GM23338 (cell line): ENCODE data around the gene SERP2. TPM values are rescaled to one million over a fixed set of nuclear protein-coding genes. Genes with fewer than 3 reads are reported as not detected.

Experiments used
- ATAC-seq: fragments of 200-7000 bp; cut with Tn5 transposase; 3 replicates; pipeline ENCODE4 v1.9.1; 2020
- DNase-seq: peaks from one replicate; pipeline ENCODE4 v3.0.0-alpha.2; 2015; ENCODE audit warnings: low spot score
- H2AFZ ChIP-seq: fragments of 200-600 bp; sonication (generic); 2 replicates; pipeline ENCODE4 v1.8.0; 2016; ENCODE audit warnings: antibody characterized with exemption, mild to moderate bottlenecking, moderate library complexity
- H3F3A ChIP-seq: fragments of 200-600 bp; sonication (generic); replicated peaks from 2 replicates; pipeline ENCODE4 v1.8.0; 2017; ENCODE audit warnings: antibody characterized with exemption, mixed run types, low read depth
- H3K27ac ChIP-seq: fragments of 200-600 bp; sonication (generic); 2 replicates; pipeline ENCODE4 v1.6.1; 2016; ENCODE audit warnings: low read depth
- H3K27me3 ChIP-seq: fragments of 200-600 bp; sonication (generic); 2 replicates; pipeline ENCODE4 v1.8.0; 2016; ENCODE audit warnings: mild to moderate bottlenecking, mixed run types, moderate library complexity; ENCODE audit not compliant: insufficient read depth
- H3K36me3 ChIP-seq: fragments of 200-600 bp; sonication (generic); 2 replicates; pipeline ENCODE4 v1.8.0; 2016; ENCODE audit warnings: mild to moderate bottlenecking; ENCODE audit not compliant: insufficient read depth
- H3K4me1 ChIP-seq: fragments of 200-600 bp; sonication (generic); 2 replicates; pipeline ENCODE4 v1.8.0; 2016; ENCODE audit warnings: mild to moderate bottlenecking, moderate library complexity; ENCODE audit not compliant: insufficient read depth
- H3K4me2 ChIP-seq: fragments of 200-600 bp; sonication (generic); 2 replicates; pipeline ENCODE4 v1.7.1; 2017; ENCODE audit warnings: mixed run types
- H3K4me3 ChIP-seq: fragments of 200-600 bp; sonication (generic); 2 replicates; pipeline ENCODE4 v1.6.1; 2016; ENCODE audit warnings: mixed run types
- H3K79me2 ChIP-seq: fragments of 200-600 bp; sonication (generic); replicated peaks from 2 replicates; pipeline ENCODE4 v1.8.0; 2017; ENCODE audit warnings: mild to moderate bottlenecking; ENCODE audit not compliant: insufficient read depth
- H3K9me2 ChIP-seq: fragments of 200-600 bp; sonication (generic); 2 replicates; pipeline ENCODE4 v1.8.0; 2017; ENCODE audit not compliant: insufficient read depth
- H4K20me1 ChIP-seq: fragments of 200-600 bp; sonication (generic); replicated peaks from 2 replicates; pipeline ENCODE4 v1.8.0; 2017; ENCODE audit warnings: mild to moderate bottlenecking; ENCODE audit not compliant: insufficient read depth
- H3K27ac Mint-ChIP-seq: 2 replicates; pipeline ENCODE4 v1.8.0; 2020; ENCODE audit warnings: inconsistent platforms, mild to moderate bottlenecking, moderate library complexity, mixed read lengths
- H3K27me3 Mint-ChIP-seq: 3 replicates; pipeline ENCODE4 v1.8.0; 2022; ENCODE audit warnings: low read depth, mild to moderate bottlenecking, moderate library complexity, mixed read lengths, inconsistent platforms; ENCODE audit not compliant: insufficient read depth, poor library complexity
- H3K36me3 Mint-ChIP-seq: 3 replicates; pipeline ENCODE4 v1.8.0; 2021; ENCODE audit warnings: low read depth, mild to moderate bottlenecking, inconsistent platforms, moderate library complexity, mixed read lengths
- H3K4me1 Mint-ChIP-seq: 3 replicates; pipeline ENCODE4 v1.8.0; 2020; ENCODE audit warnings: mild to moderate bottlenecking, inconsistent platforms, mixed read lengths
- H3K4me3 Mint-ChIP-seq: 3 replicates; pipeline ENCODE4 v1.8.0; 2021; ENCODE audit warnings: moderate library complexity, mild to moderate bottlenecking, inconsistent platforms, mixed read lengths
- H3K9me3 Mint-ChIP-seq: 3 replicates; pipeline ENCODE4 v1.8.0; 2020; ENCODE audit warnings: moderate library complexity, mild to moderate bottlenecking, inconsistent platforms, mixed read lengths
- CTCF ChIP-seq, 2 experiments: fragments of 200-600 bp in 1 of 2; sonication (generic) in 1 of 2; conservative IDR thresholded peaks; 2 replicates each; pipeline versions ENCODE4 v1.5.1 to v1.6.1; 2016 to 2017; ENCODE audit warnings: antibody characterized with exemption in 2 of 2, low read depth in 2 of 2, mild to moderate bottlenecking in 2 of 2, moderate library complexity in 1 of 2
- ETS1 ChIP-seq: IDR thresholded peaks from 2 replicates; pipeline ENCODE4 v1.6.1; 2016; ENCODE audit warnings: antibody characterized with exemption
- EZH2phosphoT487 ChIP-seq: fragments of 200-600 bp; sonication (generic); IDR thresholded peaks from one replicate; pipeline ENCODE4 v1.8.1; 2018; ENCODE audit warnings: antibody characterized with exemption; ENCODE audit not compliant: unreplicated experiment
- JUNB ChIP-seq: IDR thresholded peaks from one replicate; pipeline ENCODE4 v1.6.1; 2016; ENCODE audit warnings: antibody characterized with exemption; ENCODE audit not compliant: unreplicated experiment
- NANOG ChIP-seq: IDR thresholded peaks from 2 replicates; pipeline ENCODE4 v1.6.1; 2016; ENCODE audit warnings: antibody characterized with exemption, borderline replicate concordance
- STAT1 ChIP-seq: IDR thresholded peaks from one replicate; pipeline ENCODE4 v1.6.1; 2016; ENCODE audit warnings: antibody characterized with exemption; ENCODE audit not compliant: unreplicated experiment
- ZNF114 ChIP-seq: fragments of 250-450 bp; sonication (Bioruptor Pico); IDR thresholded peaks from 2 replicates; pipeline ENCODE4 v1.5.0; 2020; ENCODE audit warnings: mild to moderate bottlenecking, moderate library complexity
- ZNF331 ChIP-seq: fragments of 250-450 bp; sonication (Bioruptor Pico); IDR thresholded peaks from 2 replicates; pipeline ENCODE4 v1.5.0; 2020; ENCODE audit warnings: low read depth, mild to moderate bottlenecking, moderate library complexity
- polyA plus RNA-seq: library from polyadenylated mRNA; unstranded; fragments of >200 nt; fragmentation: Nextera tagmentation; extraction: Ambion mirVana; gene quantifications from 2 replicates; pipeline ENCODE4 v1.2.1, GENCODE V29; 2016
- total RNA-seq: library from RNA; depleted of rRNA; stranded (reverse); fragments of >200 nt; shearing (Covaris generic); gene quantifications from 2 replicates; pipeline ENCODE4 v1.2.3, GENCODE V29; 2014
- TF ChIP-seq, protein P1 (sequence below): fragments of 250-450 bp; sonication (Bioruptor Pico); IDR thresholded peaks from 2 replicates; pipeline ENCODE4 v1.5.0; 2020; ENCODE audit warnings: mild to moderate bottlenecking, moderate library complexity
- TF ChIP-seq, protein P2 (sequence below): IDR thresholded peaks from one replicate; pipeline ENCODE4 v1.6.1; 2018; ENCODE audit warnings: antibody characterized with exemption; ENCODE audit not compliant: unreplicated experiment

Gene SERP2
- total and polyA plus RNA-seq, 2 experiments from 2014 or later, result 0.59 to 3.4 TPM

DNA sequence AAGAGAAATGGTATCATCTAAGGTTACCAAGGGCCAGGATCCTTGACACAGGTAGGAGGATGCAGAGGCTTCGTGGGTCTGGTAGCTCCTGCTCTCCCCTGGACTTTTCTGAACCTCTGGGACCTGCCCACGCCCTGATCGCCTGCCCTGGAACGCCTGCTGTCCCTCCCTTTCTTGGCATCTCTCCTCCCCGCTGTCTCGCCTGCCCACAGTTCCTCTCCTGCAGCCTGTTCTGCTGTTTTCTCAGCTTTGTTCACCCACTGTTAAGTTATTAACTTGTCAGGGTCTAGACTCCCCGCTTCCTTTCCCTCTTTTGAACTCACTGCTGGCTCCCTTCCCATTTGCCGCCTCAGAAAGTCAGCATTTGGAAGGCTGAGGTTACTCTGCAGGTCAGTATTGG lies 19.8 kb downstream of the SERP2 start (continued):
- no peak for TF ChIP-seq ETS1
- TF ChIP-seq NANOG, result no peak
- TF ChIP-seq, protein P1, sequence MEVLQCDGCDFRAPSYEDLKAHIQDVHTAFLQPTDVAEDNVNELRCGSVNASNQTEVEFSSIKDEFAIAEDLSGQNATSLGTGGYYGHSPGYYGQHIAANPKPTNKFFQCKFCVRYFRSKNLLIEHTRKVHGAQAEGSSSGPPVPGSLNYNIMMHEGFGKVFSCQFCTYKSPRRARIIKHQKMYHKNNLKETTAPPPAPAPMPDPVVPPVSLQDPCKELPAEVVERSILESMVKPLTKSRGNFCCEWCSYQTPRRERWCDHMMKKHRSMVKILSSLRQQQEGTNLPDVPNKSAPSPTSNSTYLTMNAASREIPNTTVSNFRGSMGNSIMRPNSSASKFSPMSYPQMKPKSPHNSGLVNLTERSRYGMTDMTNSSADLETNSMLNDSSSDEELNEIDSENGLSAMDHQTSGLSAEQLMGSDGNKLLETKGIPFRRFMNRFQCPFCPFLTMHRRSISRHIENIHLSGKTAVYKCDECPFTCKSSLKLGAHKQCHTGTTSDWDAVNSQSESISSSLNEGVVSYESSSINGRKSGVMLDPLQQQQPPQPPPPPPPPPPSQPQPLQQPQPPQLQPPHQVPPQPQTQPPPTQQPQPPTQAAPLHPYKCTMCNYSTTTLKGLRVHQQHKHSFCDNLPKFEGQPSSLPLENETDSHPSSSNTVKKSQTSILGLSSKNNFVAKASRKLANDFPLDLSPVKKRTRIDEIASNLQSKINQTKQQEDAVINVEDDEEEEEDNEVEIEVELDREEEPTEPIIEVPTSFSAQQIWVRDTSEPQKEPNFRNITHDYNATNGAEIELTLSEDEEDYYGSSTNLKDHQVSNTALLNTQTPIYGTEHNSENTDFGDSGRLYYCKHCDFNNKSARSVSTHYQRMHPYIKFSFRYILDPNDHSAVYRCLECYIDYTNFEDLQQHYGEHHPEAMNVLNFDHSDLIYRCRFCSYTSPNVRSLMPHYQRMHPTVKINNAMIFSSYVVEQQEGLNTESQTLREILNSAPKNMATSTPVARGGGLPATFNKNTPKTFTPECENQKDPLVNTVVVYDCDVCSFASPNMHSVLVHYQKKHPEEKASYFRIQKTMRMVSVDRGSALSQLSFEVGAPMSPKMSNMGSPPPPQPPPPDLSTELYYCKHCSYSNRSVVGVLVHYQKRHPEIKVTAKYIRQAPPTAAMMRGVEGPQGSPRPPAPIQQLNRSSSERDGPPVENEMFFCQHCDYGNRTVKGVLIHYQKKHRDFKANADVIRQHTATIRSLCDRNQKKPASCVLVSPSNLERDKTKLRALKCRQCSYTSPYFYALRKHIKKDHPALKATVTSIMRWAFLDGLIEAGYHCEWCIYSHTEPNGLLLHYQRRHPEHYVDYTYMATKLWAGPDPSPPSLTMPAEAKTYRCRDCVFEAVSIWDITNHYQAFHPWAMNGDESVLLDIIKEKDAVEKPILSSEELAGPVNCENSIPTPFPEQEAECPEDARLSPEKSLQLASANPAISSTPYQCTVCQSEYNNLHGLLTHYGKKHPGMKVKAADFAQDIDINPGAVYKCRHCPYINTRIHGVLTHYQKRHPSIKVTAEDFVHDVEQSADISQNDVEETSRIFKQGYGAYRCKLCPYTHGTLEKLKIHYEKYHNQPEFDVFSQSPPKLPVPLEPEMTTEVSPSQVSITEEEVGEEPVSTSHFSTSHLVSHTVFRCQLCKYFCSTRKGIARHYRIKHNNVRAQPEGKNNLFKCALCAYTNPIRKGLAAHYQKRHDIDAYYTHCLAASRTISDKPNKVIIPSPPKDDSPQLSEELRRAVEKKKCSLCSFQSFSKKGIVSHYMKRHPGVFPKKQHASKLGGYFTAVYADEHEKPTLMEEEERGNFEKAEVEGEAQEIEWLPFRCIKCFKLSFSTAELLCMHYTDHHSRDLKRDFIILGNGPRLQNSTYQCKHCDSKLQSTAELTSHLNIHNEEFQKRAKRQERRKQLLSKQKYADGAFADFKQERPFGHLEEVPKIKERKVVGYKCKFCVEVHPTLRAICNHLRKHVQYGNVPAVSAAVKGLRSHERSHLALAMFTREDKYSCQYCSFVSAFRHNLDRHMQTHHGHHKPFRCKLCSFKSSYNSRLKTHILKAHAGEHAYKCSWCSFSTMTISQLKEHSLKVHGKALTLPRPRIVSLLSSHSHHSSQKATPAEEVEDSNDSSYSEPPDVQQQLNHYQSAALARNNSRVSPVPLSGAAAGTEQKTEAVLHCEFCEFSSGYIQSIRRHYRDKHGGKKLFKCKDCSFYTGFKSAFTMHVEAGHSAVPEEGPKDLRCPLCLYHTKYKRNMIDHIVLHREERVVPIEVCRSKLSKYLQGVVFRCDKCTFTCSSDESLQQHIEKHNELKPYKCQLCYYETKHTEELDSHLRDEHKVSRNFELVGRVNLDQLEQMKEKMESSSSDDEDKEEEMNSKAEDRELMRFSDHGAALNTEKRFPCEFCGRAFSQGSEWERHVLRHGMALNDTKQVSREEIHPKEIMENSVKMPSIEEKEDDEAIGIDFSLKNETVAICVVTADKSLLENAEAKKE (CRISPR knock-in tag), result no peak
- TF ChIP-seq ZNF331 (CRISPR knock-in tag), result no peak
- no peak for TF ChIP-seq EZH2phosphoT487
- TF ChIP-seq ZNF114 (CRISPR knock-in tag), result no peak

DNA sequence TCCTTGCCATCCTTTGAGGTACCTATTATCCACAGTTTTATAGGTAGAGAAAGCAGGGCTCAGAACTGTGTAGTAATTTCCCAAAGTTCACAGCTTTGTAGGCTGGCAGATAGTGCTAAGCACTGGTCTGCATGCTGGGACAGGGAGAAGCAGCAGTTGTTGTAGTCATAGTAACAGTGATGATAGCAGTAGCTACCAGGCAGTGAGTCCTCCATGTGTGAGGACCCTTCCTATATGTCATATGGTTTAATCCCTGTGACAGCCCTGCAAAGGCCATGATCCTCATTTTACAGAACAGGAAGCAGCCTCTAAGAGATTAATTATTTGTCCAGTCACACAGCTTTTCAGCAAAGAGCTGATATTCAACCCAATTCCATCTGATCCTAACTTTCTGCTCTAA lies 21.0 kb downstream of the SERP2 start:
- 0 out of 2 replicates have a peak, but pooled peaks cover 2% of the 10 kb centered on the region for H3F3A ChIP-seq
- no peak overlapping the region for H3K4me2 ChIP-seq
- H3K4me1 ChIP-seq, result peaks cover 8% of the 10 kb centered on the region
- no peak overlapping the region for H3K27ac Mint-ChIP-seq
- no peak overlapping the region for H3K27ac ChIP-seq
- no peaks in the 10 kb centered on the region for H4K20me1 ChIP-seq
- H3K9me2 ChIP-seq, result peaks cover 15% of the 10 kb centered on the region
- no peaks in the 10 kb centered on the region for H3K36me3 ChIP-seq
- peaks cover 3% of the 10 kb centered on the region for H3K27me3 Mint-ChIP-seq
- no peaks in the 10 kb centered on the region for H3K9me3 Mint-ChIP-seq
- no peaks in the 10 kb centered on the region for H3K36me3 Mint-ChIP-seq
- no peaks in the 10 kb centered on the region for H3K27me3 ChIP-seq
- H3K4me3 ChIP-seq, result no peak overlapping the region
- ATAC-seq (no peak), DNase-seq (no peak)
- no peaks in the 10 kb centered on the region for H3K79me2 ChIP-seq
- H2AFZ ChIP-seq, result no peak overlapping the region
- peaks cover 18% of the 10 kb centered on the region for H3K4me1 Mint-ChIP-seq
- H3K4me3 Mint-ChIP-seq, result no peak overlapping the region
- no peak for TF ChIP-seq NANOG
- no peak for TF ChIP-seq JUNB
- no peak for TF ChIP-seq STAT1
- TF ChIP-seq CTCF (conservative IDR thresholded peaks at IDR 0.05; ENCODE audit: low read depth in 2 of 2), result no peak
- TF ChIP-seq EZH2phosphoT487, result no peak
- TF ChIP-seq, protein P2, sequence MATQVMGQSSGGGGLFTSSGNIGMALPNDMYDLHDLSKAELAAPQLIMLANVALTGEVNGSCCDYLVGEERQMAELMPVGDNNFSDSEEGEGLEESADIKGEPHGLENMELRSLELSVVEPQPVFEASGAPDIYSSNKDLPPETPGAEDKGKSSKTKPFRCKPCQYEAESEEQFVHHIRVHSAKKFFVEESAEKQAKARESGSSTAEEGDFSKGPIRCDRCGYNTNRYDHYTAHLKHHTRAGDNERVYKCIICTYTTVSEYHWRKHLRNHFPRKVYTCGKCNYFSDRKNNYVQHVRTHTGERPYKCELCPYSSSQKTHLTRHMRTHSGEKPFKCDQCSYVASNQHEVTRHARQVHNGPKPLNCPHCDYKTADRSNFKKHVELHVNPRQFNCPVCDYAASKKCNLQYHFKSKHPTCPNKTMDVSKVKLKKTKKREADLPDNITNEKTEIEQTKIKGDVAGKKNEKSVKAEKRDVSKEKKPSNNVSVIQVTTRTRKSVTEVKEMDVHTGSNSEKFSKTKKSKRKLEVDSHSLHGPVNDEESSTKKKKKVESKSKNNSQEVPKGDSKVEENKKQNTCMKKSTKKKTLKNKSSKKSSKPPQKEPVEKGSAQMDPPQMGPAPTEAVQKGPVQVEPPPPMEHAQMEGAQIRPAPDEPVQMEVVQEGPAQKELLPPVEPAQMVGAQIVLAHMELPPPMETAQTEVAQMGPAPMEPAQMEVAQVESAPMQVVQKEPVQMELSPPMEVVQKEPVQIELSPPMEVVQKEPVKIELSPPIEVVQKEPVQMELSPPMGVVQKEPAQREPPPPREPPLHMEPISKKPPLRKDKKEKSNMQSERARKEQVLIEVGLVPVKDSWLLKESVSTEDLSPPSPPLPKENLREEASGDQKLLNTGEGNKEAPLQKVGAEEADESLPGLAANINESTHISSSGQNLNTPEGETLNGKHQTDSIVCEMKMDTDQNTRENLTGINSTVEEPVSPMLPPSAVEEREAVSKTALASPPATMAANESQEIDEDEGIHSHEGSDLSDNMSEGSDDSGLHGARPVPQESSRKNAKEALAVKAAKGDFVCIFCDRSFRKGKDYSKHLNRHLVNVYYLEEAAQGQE, result no peak
- no peak for TF ChIP-seq ETS1
- TF ChIP-seq ZNF114 (CRISPR knock-in tag), result no peak
